Stimulated activated naive CD8-positive, alpha-beta T cell treated with anti-CD3 and anti-CD28 coated beads, Interleukin-15, Interleukin-2, amounts not matched to agents 100 U/mL and 50 U/mL, for 24 hours (primary cell): ENCODE results near the gene ZNF341.
A peak's percentile ranks its signal among the peaks of the same experiment; 100 is the strongest.
"Not testable (repeated sequence)": the region's sequence is repeated elsewhere in the genome, so short reads cannot be mapped to it uniquely, and the experiment has no call there.

Source experiments
- ATAC-seq: fragments of 150-1000 bp; cut with Tn5 transposase; one replicate; pipeline ENCODE4 v1.10.0; 2021
- DNase-seq: peaks from one replicate; pipeline ENCODE4 v3.0.0; 2021

Gene ZNF341

DNA sequence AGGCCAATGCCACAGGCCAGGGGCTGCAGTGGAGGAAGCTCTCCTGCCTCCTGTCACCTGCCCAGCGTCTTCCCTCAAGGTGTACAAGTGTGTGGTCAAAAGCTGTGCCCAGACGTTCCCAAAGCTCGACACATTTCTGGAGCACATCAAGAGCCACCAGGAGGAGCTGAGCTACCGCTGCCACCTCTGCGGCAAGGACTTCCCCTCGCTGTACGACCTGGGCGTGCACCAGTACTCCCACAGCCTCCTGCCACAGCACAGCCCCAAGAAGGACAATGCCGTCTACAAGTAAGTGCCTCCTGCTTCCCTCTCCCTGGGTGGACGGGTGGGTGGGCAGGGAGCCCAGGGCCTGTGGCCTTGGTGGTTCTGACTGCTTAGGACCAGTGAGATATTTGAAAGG lies 38.2 kb downstream of the ZNF341 start:
- ATAC-seq = no peak
- no peak for DNase-seq

DNA sequence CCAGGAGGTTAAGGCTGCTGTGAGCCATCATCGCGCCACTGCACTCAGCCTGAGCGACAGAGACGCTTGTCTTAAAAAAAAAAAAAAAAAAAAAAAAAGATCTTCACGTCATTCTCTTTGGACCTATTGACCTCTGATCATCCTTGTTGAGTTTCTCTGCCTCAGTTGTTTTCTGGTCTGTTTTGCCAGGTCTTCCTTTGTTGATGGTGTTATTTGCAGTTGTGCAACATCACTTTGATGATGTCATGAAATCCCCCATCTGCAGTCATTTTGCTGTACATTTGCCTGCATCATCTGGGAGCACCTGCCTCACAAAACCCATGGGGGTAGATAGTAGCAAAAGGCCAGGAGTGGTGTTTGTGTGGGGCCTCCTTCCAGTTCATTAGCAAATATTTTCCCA lies 40.1 kb downstream of the ZNF341 start:
- ATAC-seq (no peak), DNase-seq (no peak)

DNA sequence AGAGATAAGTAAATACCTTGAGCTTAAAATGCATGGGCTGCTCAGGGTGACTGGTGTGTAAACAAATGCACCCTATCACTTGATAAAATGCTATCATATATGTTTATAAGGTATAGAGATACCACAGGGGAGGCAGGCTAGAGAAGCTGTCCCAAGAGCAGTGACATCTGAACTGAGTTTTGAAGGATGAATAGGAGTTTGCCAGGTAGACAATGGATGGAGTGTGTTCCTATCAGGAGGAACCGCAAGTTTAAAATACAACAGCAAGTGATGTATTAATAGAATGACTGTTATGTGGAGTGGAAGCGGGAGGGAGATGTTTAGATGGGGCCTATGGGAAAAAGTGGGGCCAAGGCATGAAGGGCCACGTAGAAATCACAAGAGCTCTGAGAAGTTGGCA lies 40.6 kb downstream of the ZNF341 start:
- no peak for DNase-seq
- ATAC-seq = no peak

DNA sequence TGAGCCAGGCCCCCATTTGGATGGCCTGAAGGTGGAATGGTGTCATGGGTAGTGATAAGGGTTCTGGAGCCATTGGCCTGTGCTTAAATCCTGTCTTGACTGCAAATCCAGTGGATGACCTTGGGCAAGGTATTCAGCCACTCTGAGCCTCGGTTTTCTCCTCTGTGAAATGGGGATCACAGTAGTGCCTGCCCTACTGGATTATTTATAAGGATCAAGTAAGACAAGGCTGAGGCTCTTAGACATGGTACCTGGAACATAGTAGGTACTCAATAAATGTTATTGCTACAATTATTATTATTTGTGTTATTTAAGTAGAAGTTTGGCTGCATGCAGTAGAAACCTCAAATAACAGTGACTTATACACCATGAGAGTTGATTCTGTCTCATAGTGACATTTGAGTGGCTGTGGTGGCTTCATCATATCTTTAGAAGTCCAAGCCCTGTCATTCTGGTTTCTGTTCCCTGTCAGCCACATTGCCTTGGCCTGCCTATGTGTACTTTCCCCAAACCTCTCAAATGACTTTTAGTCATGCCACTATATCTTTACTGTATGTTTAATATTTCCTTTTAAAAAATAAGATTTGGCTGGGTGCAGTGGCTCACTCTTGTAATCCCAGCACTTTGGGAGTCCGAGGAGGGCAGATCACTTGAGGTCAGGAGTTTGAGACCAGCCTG lies 41.8 kb downstream of the ZNF341 start:
- DNase-seq = peak; percentile 26
- ATAC-seq = peak; percentile 95

DNA sequence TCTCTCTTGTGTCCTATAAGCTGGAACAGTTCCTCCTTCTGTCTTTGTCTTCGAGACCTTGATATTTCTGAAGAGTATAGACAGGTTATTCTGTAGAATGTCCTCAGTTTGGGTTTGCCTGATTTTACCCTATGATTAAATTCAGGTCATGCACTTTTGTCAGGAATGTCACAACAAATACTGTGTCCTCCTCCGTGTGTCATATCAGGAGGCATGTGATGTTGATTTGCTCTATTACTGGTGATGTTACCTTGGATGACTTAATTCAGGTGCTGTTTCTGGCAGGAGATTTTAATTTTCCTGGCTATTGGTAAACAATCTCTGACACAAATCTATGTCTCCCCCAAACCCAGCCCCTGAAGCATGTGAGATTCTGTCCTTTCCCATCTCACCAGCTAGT lies 46.0 kb downstream of the ZNF341 start:
- ATAC-seq (no peak), DNase-seq (no peak)

DNA sequence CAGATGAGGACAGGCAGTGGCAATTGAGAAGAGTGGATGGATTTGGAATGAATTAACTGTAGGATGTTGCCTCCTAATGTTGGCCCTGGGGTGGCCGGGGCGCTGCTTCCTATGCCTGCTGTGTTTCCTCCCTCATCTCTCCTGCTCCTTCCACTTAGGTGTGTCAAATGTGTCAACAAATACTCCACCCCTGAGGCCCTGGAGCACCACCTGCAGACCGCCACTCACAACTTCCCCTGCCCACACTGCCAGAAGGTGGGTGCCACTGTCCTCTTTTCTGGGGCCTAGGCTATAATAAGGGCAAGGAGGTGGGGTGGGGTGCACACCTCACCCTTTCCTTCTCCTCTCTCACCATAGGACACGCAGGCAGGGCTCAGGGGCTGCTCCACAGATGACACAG lies 49.3 kb downstream of the ZNF341 start:
- no peak for ATAC-seq
- no peak for DNase-seq

DNA sequence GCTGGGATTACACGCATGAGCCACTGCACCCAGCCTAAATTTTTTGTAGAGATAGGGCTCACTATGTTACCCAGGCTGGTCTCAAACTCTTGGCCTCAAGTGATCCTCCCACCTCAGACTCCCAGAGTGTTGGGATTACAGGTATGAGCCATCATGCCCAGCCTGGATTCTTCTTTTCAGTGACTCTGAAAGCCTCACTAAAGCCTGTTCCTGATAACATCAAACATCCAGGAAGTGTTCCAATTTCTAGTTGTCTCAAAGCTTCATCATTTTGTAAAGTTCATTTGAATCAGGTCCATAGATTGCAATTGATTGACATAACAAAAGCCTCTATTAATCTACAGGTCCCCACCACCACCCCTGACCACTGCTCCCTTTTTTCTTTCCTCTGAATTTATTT lies 50.1 kb downstream of the ZNF341 start:
- ATAC-seq (no peak), DNase-seq (no peak)

DNA sequence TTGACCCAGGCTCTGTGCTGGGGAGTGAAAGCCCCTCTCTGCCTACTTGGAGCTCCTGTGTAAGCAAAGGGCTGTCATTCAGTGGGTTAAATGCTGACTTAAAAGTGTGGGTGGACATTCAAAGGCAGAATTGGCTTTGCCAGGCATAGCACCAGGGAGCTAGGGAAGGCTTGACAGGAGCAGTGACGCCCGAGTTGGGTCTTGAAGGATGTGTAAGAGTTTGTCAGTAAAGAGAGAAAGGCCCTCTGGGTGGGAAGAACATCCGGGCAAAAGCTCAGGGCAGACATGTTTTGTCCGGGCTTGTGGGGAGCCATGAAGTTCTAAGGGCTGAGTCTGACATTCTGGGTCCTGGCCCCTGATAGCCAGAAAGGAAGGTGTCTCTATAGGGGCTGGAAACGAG lies 51.5 kb downstream of the ZNF341 start:
- no peak for ATAC-seq
- DNase-seq = no peak

DNA sequence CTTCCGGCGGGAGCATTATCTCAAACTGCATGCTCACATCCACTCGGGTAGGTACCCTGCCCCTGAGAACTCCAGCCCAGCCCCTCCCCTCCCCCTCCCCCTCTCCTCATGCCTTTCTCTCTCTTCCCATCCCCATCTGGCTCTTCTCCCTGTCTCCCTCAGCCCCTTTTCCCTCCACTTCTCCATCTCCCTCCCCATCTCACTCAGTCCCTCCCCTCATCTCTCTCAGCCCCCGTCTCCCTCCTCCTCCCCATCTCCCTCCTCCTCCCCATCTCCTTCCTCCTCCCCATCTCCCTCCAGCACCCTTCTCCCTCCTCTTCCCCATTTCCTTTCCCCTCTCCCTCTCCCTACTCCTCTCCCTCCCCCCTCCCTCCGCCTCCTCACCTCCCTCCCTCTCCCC lies 52.0 kb downstream of the ZNF341 start:
- DNase-seq (no peak), ATAC-seq (no peak)

DNA sequence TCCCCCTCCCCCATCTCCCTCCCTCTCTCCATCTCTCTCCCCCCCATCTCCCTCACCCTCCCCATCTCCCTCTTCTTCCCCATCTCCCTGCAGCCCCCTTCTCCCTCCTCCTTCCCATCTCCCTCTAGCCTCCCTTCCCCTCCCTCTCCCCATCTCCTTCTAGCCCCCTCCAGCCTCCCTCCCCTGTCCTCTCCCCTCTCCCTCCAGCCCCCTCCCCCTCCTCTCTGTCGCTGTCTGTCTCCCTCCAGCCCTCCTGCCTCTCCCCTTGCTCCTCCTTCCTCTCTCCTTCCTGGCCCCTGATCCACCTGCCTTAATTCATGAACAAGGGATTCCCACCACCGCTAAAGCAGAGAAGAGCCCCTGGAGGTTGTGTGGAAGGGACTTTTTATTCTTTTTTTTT lies 52.4 kb downstream of the ZNF341 start:
- DNase-seq = no peak

DNA sequence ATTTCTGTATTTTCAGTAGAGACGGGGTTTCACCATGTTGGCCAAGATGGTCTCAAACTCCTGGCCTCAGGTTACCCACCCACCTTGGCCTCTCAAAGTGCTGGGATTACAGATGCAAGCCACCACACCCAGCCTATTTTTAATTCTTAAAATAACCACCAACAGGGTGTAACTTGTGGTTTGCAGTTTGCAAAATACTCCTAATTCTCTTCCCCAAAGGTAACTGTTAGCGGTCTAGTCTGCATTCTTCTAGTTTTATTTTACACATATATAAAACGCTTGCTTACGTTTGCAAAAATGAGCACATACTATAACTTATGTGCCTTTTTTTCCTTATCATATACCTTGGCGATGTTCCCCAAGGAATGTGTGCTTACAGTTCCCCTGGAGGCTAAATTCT lies 53.7 kb downstream of the ZNF341 start:
- ATAC-seq = no peak
- DNase-seq = no peak

More for the DNA sequence above, 52.4 kb downstream of the ZNF341 start:
- ATAC-seq = no peak

DNA sequence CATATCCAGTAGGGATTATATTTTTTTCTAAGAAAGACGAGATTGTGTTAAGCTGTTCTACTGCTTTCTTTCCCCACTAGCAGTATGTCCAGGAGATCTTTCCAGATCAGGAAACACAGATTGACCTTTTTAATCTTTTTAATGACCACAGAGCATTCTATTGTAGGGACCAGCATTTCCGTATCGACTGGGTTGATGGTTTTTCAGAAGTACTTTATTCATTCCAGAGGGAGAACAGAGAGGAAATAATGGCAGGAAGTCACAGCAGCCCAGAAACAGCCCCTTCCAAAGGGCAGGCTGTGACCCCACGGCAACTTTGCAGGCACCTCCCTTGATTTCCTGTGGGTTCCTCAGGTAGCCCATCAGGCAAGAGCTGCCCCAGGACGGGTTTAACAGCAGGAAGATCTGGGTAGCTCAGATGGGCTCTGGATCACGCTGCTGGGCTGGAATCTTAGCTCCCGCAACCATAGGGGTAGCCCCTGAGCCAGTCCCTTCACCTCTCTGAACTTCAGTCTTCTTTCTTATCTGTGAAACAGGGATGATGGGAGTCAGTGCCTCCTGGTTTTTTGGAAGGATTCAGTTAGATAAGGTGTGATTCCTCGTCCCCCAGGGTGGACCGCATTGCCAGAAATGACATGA lies 55.6 kb downstream of the ZNF341 start:
- ATAC-seq (no peak), DNase-seq (no peak)

DNA sequence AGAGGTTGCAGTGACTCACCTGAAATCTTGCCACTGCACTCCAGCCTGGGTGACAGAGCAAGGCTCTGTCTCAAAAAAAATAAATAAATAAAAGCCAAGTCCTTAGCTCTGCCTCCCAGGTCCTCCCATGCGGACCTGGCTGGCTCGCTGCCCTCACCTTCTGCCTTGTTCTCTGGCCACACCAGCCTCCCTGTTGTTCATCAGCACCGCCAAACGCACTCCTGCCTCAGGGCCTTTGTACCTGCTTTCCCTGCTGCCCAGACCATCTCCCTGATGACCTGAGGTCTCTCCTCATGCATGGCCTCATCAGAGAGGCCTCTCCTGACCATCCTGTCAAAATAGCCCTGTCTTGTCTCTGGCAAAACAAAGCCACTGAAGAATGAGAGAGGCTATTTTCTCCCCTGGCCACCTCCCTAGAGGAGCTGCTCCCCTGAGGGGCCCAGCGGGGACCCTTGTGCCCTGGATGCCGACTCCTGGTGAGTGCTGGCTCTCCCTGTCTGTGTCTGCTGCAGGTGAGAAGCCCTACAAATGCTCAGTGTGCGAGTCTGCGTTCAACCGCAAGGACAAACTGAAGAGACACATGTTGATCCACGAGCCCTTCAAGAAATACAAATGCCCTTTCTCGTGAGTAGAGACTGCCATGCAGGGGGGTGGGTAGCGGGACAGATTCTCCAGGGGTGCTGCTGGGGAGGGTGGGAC lies 56.7 kb downstream of the ZNF341 start:
- no peak for ATAC-seq

DNA sequence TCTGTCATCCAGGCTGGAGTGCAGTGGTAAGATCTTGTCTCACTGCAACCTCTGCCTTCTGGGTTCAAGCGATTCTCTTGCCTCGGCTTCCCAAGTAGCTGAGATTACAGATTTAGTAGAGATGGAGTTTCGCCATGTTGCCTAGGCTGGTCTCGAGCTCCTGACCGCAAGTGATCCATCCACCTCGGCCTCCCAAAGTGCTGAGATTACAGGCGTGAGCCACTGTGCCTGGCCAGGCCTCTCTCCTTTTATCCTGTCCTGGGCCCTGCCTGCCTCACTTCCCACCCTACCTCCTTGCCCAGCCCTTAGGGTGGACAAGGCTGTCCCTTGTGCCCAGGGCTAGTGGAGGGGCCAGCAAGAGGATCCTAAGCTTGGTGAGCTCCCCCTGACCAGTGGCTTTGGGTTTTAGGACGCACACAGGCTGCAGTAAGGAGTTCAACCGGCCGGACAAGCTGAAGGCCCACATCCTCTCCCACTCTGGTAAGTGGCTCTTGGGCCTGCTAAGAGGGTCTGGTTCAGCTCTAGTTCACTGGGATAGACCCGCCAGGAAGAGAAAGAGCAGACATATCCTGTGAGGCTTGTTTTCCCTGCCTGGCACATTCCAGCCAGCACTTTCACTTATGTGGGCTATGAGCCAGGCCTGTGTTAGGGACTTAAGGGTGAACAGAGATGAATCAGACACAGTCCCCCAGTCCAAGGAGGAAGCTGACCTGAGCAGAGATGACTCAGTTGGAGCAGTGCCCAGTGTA lies 57.5 kb downstream of the ZNF341 start:
- ATAC-seq = no peak
- DNase-seq = no peak

More for the DNA sequence above, 56.7 kb downstream of the ZNF341 start:
- DNase-seq = no peak

DNA sequence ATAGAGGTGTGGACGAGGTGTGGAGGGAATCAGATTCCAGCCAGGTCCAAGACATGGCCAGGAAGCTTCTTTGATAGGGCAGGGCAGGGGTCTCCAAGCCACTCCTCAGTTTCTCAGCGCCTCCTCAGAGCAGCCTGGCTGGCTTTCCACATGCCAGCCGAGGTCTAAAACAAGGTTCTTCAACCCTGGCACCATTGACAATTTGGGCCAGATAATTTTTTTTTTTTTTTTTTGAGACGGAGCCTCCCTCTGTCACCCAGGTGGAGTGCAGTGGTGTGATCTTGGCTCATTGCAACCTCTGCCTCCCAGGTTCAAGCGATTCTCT lies 58.0 kb downstream of the ZNF341 start:
- DNase-seq (no peak), ATAC-seq (no peak)

DNA sequence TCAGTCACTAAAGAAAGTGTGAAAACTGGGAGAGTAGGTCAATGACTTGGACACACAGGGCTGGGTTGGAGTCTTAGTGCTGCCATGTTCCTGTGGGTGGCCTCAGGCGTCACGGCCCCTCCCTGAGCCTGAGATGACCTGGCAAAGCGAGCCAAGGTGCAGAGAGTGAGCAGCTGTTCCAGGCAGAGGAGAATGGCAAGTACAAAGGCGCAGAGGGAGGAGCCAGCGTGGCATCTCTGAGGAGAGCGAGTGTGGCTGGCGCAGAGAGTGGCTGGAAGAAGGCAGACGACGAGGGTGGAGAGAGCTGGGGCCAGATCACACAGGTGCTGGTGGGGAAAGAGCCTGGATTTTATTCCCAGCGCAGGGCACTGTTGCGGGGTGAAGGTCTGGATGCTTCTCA lies 58.8 kb downstream of the ZNF341 start:
- DNase-seq (no peak), ATAC-seq (no peak)

DNA sequence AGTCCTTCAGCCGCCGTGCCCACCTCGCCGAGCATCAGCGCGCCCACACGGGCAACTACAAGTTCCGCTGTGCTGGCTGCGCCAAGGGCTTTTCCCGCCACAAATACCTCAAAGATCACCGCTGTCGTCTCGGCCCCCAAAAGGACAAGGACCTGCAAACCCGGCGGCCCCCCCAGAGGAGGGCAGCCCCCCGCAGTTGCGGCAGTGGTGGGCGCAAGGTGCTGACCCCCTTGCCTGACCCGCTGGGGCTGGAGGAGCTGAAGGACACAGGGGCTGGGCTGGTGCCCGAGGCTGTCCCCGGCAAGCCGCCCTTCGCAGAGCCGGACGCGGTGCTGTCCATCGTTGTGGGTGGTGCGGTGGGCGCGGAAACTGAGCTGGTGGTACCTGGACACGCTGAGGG lies 59.2 kb downstream of the ZNF341 start:
- DNase-seq = no peak
- ATAC-seq = no peak

DNA sequence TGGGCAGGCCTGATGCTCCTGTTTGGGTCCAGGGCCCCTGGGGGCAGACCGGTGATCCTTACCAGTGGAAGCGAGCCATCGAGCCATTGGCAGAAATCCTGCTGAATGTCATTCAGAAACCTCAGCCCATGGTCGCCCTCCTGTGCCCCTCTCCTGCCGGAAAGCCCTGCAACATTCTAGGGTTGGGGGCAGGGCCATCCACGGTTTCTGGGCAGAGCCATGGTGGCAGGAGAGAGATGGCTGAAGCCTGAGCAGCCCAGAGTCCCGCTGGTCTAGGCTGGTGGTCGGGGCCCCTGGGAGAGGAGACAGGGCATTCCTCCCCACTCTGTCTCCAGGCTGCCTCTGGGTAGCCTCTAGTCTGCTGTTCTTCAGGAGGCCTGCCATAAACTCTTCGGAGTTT lies 59.7 kb downstream of the ZNF341 start:
- no peak for ATAC-seq

DNA sequence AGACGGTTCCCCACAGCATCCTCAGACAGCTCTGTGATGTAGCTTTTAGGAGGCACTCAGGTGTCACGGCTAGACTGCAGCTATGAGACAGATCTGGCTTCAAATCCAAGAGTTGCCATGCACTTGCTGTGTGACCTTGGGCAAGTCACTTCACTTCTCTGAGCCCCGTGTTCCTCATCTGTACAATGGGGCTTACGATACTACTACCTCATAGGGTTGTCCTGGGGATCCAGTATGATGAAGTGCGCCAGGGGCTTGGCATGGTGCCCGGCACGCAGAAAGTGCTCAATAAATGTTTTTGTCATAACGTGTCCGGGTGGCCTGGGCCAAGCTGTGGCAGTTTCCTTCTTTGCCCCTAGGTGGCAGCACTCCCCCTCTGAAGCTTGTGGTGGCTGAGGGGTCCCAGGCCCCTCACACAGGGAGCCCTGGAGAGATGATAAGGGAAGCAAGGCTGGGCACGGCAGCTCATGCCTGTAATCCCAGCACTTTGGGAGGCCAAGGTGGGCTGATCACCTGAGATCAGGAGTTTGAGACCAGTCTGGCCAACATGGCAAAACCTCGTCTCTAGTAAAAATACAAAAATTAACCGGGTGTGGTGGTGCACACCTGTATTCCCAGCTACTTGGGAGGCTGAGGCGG lies 60.3 kb downstream of the ZNF341 start:
- ATAC-seq = no peak

More for the DNA sequence above, 59.7 kb downstream of the ZNF341 start:
- DNase-seq = no peak

DNA sequence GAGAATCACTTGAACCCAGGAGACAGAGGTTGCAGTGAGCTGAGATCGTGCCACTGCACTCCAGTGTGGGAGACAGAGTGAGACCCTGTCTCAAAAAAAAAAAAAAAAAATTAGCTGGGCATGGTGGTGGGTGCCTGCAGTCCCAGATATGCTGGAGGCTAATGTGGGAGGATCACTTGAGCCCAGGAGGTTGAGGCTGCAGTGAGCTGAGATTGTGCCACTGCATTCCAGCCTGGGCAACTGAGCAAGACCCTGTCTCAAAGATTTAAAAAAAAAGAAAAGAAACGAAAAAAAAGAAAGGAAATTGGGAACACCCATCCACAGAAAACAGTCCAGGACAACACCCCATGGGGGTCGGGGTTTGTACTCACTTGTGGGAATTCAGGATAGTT lies 60.8 kb downstream of the ZNF341 start:
- DNase-seq, ATAC-seq: not testable (repeated sequence)

More for the DNA sequence above, 60.3 kb downstream of the ZNF341 start:
- peak; percentile 71 for DNase-seq

DNA sequence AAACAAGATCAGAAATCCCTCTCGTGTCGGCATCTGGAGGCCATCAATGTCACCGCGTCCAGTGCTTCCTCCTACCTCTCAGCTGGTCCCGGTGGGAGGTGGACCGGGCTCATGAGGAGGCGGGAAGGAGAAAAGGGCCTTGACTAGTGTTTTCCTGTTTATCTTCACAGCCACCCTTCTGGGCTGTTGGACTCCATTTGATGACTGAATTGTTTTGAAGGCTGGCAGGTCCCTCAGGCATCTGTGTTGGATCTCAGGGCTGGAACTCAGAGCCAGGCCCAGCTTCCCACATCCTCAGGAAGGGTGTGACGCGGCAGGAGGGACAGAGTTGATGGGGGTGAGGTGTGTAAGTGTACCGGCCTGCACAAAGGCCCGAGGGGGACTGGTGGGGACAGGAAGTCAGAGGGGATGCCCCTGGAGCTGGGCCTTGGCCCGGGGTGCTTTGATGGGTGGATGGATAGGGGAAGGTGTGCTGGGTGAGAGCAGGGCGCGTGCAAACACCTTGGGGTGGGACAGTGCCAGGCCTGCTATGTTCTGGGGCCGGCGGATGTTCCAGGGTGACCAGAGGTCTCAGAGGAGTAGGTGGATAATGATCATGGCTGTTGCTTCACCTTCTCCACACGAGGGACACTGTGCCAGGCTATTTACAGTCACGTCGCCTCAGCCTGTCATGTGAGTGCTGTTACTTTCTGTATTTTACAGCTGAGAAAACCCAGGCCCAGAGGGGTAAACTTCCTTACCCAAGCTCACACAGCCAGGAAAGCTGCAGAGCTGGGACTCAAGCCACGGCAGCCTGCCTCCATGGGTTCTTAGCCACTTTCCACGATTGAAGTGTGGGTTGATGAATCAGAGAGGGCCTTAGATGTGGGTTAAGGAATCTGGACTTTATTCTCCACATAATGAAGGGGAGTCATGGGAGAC lies 61.5 kb downstream of the ZNF341 start:
- no peak for DNase-seq
- ATAC-seq = no peak
